Daoy (cell line): ENCODE results near the gene ARV1. TPM values are rescaled to one million over a fixed set of nuclear protein-coding genes. Genes with fewer than 3 reads are reported as not detected.
"Not testable (repeated sequence)": the region's sequence is repeated elsewhere in the genome, so short reads cannot be mapped to it uniquely, and the experiment has no call there.

Source experiments
- DNase-seq: peaks from one replicate; pipeline ENCODE4 v3.0.0-alpha.2; 2015; ENCODE audit warnings: low read depth
- total RNA-seq: library from RNA; depleted of rRNA; stranded (reverse); fragments of >200 nt; shearing (Covaris generic); gene quantifications from 2 replicates; pipeline ENCODE4 v1.2.3, GENCODE V29; 2014; rRNA removed

Gene ARV1
- total RNA-seq, 1 experiment from 2014 or later: 43.3 TPM

DNA sequence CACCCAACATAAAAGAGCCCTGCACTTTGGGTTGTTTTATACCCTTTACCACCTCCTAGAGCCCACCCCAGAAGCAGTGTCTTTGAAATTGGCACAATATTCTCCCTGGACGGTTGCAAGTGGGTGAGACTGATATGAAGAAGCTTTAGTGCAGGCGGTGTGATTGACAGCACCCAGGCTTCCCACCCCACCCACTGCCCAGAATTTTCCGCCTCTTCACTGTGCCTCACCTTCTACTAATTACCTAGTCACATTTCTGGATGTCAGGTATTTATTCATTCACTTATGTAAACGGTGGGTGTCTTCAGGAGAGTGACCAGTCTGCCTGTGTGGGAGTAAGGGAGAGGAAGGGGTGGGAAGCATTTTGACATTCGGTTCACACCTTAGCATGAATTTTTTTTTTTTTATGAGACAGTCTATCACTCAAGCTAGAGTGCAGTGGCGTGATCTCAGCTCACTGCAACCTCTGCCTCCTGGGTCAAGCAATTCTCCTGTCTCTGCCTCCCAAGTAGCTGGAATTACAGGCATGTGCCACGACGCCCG lies 62.9 kb downstream of the ARV1 start:
- no peak for DNase-seq

DNA sequence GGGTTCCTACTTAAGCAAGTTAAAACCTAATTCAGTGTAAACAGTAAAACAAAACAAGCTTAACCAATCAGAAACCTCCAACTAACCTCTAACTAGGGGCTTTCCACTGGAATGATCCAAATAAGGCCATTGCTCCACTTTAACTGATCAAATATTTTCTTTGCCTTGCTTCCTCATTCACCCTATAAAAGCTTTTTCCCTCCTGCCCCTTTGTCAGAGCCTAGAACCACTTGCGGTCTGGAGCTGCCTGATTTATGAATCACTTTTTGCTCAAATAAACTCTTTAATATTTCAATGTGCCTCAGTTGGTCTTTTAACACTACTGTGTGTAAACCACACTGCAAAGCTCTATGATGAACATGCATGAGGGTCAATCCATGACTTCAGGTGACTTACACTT lies 65.7 kb downstream of the ARV1 start:
- DNase-seq: no peak

DNA sequence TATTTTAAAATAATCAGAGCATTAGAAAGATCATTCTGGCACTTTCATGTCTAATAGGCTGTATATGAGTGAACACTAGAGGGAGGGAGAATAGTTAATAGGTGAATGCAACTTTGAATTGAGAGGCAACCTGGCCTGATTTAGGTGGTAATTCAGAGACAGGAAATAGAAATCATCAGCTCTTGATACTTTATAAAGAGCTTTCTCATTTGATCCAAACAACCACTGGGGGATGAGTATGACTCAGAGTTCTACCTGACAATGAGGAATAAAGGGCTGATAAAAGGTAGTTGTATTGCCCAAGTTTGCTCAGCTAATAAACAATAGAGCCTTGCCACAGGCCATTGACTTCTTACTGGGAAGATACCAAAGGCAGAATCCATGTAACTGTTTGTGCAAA lies 66.4 kb downstream of the ARV1 start:
- DNase-seq: no peak

DNA sequence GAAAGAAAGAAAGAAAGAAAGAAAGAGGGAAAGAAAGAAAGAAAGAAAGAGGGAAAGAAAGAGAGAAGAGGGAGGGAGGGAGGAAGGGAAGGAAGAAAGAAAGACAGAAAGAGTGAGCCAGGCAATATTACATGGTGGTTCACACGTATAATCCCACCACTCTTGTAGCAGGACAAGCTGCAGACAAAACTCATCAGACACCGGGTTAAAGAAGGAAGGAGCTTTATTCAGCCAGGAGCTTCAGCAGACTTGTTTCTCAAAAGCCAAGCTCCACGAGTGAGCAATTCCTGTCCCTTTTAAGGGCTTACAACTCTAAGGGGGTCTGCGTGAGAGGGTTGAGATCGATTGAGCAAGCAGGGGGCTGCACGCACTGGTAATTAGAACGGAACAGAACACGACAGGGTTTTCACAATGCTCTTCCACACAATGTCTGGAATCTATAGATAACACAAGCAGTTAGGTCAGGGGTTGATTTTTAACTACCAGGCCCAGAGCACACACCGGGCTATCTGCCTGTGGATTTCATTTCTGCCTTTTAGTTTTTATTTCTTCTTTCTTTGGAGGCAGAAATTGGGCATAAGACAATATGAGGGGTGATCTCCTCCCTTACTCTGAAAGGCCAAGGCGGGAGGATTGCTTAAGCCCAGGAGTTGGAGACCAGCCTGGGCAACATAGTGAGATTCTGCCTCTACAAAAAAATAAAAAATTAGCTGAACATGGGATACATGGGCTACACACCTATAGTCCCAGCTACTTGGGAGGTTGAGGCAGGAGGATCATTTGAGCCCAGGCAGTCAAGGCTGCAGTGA lies 67.2 kb downstream of the ARV1 start:
- not testable (repeated sequence) for DNase-seq

DNA sequence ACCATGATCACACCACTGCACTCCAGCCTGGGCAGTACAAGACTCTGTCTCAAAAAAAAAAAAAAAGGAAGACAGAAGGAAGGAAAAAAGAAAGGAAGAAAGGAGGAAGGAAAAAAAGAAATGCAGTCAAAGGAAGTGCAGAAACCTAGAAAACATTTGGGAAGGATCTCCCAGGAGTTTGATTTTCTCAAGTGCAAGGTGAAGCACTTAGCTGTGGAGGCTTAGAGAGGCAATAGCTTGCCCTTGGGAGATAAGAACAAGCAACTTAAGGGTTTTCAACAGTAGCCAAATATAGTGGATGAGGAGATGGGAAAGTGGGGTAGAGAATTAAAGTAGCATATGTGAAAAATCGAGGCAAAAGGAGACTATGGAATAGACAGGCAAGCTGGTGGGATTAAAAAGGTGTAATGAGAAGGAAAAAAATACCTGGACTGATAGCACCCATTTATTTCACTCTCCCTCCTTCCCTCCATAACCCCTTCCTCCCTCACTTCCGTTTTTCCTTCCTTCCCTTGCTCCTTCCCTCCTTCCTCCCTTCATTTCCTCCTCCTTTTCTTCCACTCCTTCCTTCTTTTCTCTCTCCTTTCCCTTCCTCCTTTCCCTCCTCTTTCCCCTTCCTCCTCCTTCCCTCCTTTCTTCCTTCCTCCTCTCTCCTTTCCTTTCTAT lies 68.0 kb downstream of the ARV1 start:
- no peak for DNase-seq

DNA sequence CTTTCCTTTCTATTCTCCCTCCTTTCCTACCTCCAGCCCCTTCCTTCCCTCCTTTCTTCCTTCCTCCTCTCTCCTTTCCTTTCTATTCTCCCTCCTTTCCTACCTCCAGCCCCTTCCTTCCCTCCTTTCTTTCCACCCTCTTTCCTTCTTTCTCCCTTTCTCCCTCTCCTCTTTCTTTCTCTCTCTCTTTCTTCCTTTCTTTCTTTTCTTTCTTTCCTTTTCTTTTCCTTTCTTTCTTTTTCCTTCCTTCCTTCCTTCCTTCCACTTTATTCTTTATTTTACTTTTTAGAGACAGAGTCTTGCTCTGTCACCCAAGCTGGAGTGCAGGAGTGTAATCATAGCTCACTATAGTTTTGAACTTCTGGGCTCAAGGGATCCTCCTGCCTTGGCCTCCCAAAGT lies 68.6 kb downstream of the ARV1 start:
- not testable (repeated sequence) for DNase-seq

DNA sequence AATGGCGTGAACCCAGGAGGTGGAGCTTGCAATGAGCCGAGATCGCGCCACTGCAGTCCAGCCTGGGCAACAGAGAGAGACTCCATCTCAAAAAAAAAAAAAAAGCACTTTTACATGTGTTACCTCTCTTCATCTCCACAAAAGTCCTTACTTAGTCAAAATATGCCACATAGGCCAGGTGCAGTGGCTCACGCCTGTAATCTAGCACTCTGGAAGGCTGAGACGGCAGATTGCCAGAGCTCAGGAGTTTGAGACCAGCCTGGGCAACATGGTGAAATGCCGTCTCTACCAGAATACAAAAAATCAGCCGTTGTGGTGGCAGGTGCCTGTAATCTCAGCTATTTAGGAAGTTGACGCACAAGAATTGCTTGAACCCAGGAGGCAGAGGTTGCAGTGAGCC lies 69.5 kb downstream of the ARV1 start:
- DNase-seq: not testable (repeated sequence)

DNA sequence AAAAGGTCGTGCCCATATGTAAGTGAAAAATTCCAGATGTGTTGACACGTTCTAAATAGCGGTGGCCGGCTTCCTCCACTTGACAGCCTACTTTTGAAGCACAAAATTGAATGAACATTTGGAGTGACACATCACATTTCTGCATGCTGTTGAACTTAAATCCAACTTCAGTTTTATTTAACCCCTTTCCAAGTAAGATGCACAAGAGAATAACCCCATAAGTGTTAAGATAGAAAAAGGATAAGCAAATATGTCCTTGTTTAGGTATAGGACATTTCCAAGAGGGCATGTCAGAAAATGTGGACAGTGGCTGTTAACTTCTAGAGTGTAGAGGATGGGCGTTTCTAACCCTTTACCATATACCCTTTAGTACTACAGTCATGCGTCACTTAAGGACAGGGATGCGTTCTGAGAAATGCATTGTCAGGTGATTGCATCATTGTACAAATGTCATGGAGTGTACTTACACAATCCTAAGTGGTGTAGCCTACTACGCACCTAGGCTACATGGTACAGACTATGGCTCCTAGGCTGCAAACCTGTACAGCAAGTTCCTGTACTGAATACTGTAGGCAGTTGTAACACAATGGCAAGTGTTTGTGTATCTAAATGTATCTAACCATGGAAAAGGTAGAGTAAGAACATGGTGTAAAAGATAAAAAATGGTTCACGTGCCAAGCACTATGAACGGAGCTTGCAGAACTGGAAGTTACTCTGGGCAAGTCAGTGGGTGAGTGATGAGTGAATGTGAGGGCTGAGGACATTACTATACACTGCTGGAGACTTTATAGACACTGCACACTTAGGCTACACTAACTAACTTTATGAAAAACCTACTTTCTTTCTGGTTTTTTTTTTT lies 70.5 kb downstream of the ARV1 start:
- DNase-seq: no peak

Other genes with a start within 250 kb of the ARV1 start
- not detected in 2 replicates for gene CAPN9, start 231.7 kb upstream of the ARV1 start, total RNA-seq
- gene C1orf198, start 110.6 kb upstream of the ARV1 start, total RNA-seq: 19.9 and 20.3 TPM in 2 replicates
- gene TTC13, start 233 bp upstream of the ARV1 start, total RNA-seq: 19.9 and 22.6 TPM in 2 replicates
- 6.9 and 10.6 TPM in 2 replicates for gene FAM89A, start 61.2 kb downstream of the ARV1 start, total RNA-seq
- 0.17 TPM in 1 of 2 replicates, not detected in the other for gene TRIM67, start 183.0 kb downstream of the ARV1 start, total RNA-seq